ENCODE data around the gene EDEM2.

Gene EDEM2

DNA sequence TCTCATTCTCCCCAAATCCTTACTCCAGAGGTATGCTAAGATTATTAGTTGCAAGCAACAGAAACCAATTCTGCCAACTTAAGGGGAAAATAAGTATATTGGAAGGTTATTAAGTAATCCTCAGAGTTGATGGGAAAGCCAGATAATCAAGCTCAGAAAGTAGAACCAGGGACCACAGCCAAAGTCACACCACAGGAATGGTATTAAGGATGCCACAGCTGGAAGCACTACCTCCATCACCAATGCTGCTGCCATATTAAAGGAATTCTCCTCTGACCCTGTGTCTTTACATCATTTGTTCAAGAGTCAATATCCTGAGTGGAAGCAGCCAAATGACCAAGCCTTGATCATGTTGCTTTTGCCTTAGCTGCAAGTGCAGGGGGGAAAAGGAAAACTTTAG, 34.6 kb upstream of the EDEM2 start:
- Histone ChIP-seq H3K27ac (ENCODE audit: low read length) (no peak overlapping the region), H3K36me3 (ENCODE audit: control insufficient read depth, insufficient read depth, low read length) (no peaks in the 10 kb centered on the region), H3K27me3 (ENCODE audit: control insufficient read depth, insufficient read depth, low read length) (no peaks in the 10 kb centered on the region), H3K4me1 (ENCODE audit: control insufficient read depth, insufficient read depth, low read length) (no peaks in the 10 kb centered on the region), H3K9me3 (ENCODE audit: control insufficient read depth, insufficient read depth, low read length) (no peaks in the 10 kb centered on the region), H3K4me3 (ENCODE audit: low read length) (no peak overlapping the region)
- no peak for DNase-seq (ENCODE audit: low read depth, low spot score)

DNA sequence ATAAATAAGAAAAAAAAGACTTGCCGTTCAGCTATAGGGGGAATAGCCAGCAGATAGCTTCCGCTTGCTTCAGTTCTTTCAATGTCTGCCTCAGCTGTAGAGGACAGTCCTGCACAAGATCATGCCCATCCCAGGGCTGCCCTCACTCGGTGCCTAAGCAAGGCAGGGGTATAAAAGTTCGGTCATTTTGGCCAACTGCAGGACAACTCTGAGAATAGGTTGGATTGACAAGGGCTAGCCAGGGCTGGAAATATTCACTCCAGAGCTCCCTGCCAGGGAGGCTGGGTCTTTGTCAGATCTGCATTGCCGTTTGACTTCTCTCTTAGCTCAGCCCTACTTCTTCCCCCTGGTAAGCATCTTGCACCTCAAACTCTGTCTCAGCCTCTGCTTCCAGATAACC, 33.1 kb upstream of the EDEM2 start:
- no CpG with 5 or more reads among the region's 5 CpGs for WGBS (ENCODE audit: insufficient coverage, insufficient read length)

DNA sequence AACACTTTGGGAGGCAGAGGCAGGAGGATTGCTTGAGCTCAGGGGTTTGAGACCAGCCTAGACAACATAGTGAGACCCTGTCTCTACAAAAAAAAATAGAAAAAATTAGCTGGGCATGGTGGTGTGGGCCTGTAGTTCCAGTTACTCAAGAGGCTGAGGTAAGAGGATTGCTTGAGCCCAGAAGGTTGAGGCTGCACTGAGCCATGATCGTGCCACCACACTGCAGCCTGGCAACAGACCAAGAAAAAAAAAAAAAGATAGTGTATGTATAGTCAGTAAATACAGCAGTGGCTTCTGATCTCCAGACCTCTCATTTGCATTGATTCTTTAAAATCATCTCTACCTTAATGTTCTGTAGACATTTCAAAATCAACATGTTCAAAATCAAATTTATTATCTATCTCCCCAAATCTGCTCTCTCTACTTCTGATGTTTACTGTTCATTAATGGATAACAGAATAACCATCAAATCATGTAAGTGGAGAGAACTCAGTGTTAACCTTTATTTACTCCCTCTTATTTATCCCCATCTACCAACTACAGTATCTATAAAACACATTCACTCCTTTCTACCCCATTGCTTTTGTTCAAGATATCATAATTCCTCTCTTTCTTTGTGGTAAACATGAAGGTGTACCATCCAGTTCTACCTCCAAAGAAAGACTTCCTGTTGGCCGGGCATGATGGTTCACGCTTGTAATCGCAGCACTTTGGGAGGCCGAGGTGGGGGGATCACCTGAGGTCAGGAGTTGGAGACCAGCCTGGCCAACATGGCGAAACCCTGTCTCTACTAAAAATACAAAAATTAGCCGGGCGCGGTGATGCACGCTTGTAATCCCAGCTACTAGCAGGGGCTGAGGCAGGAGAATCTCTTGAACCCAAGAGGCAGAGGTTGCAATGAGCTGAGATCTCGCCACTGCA, 32.4 kb upstream of the EDEM2 start:
- no peak overlapping the region for H3K27ac ChIP-seq (ENCODE audit: low read length)
- no peaks in the 10 kb centered on the region for H3K9me3 ChIP-seq (ENCODE audit: control insufficient read depth, insufficient read depth, low read length)
- no CpG with 5 or more reads among the region's 11 CpGs for whole genome bisulfite sequencing (ENCODE audit: insufficient coverage, insufficient read length)
- H3K4me3 ChIP-seq (ENCODE audit: low read length) = no peak overlapping the region
- no peaks in the 10 kb centered on the region for H3K36me3 ChIP-seq (ENCODE audit: control insufficient read depth, insufficient read depth, low read length)
- H3K27me3 ChIP-seq (ENCODE audit: control insufficient read depth, insufficient read depth, low read length) = no peaks in the 10 kb centered on the region
- peaks cover 2% of the 10 kb centered on the region; the same call in 1 of the 2 replicates for H3K4me1 ChIP-seq (ENCODE audit: control insufficient read depth, insufficient read depth, low read length)
- DNase-seq (ENCODE audit: low read depth, low spot score) = no peak

More for the DNA sequence above, 33.1 kb upstream of the EDEM2 start:
- no peaks in the 10 kb centered on the region for H3K4me1 ChIP-seq (ENCODE audit: control insufficient read depth, insufficient read depth, low read length)
- no peaks in the 10 kb centered on the region for H3K9me3 ChIP-seq (ENCODE audit: control insufficient read depth, insufficient read depth, low read length)
- H3K36me3 ChIP-seq (ENCODE audit: control insufficient read depth, insufficient read depth, low read length) = no peaks in the 10 kb centered on the region
- no peak for DNase-seq (ENCODE audit: low read depth, low spot score)
- no peaks in the 10 kb centered on the region for H3K27me3 ChIP-seq (ENCODE audit: control insufficient read depth, insufficient read depth, low read length)
- H3K4me3 ChIP-seq (ENCODE audit: low read length) = no peak overlapping the region
- H3K27ac ChIP-seq (ENCODE audit: low read length) = no peak overlapping the region

DNA sequence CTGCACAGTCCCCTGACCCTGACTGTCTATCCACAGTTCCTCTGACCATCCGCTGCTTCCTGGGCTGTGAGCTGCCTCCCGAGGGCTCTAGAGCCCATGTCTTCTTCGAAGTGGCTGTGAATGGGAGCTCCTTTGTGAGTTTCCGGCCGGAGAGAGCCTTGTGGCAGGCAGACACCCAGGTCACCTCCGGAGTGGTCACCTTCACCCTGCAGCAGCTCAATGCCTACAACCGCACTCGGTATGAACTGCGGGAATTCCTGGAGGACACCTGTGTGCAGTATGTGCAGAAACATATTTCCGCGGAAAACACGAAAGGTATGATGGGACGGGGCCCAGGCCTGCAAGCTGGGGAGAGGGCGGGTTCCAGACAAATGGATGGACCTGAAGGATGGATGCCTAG, 29.0 kb upstream of the EDEM2 start:
- no CpG with 5 or more reads among the region's 14 CpGs for WGBS (ENCODE audit: insufficient coverage, insufficient read length)
- peaks cover 6% of the 10 kb centered on the region; the same call in 1 of the 2 replicates for H3K4me1 ChIP-seq (ENCODE audit: control insufficient read depth, insufficient read depth, low read length)
- no peaks in the 10 kb centered on the region for H3K9me3 ChIP-seq (ENCODE audit: control insufficient read depth, insufficient read depth, low read length)
- DNase-seq (ENCODE audit: low read depth, low spot score) = no peak
- H3K4me3 ChIP-seq (ENCODE audit: low read length) = no peak overlapping the region
- no peaks in the 10 kb centered on the region for H3K27me3 ChIP-seq (ENCODE audit: control insufficient read depth, insufficient read depth, low read length)
- H3K27ac ChIP-seq (ENCODE audit: low read length) = no peak overlapping the region
- H3K36me3 ChIP-seq (ENCODE audit: control insufficient read depth, insufficient read depth, low read length) = no peaks in the 10 kb centered on the region

DNA sequence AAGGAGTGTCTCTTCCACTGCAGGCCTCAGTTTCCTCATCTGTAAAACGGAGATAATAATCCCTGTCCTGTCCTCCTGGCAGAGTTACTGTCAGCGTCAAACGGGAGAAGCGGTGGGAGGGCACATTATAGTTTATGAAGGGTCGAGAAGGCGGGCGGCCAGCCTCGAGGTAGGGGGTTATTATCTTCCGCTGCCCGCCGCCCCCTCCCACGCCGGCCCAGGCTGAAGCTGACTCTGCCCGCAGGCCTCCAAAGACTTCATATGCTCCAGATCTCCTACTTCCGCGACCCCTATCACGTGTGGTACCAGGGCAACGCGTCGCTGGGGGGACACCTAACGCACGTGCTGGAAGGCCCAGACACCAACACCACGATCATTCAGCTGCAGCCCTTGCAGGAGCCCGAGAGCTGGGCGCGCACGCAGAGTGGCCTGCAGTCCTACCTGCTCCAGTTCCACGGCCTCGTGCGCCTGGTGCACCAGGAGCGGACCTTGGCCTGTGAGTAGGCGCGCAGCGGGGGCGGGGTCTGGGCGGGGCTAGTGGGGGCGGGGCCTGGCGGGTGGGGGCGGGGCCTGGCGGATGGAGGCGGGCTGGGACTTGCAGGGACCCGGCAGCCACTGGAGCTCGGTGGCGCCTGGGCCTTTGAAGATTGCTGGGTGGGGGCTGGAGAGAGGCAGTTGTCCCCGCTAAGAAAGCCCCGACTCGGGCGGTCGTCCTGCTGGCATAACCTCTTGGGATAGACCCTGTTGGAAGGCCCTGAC, 27.5 kb upstream of the EDEM2 start:
- Histone ChIP-seq H3K4me3 (ENCODE audit: low read length) (no peak overlapping the region), H3K4me1 (ENCODE audit: control insufficient read depth, insufficient read depth, low read length) (peaks cover 6% of the 10 kb centered on the region; the same call in 1 of the 2 replicates), H3K36me3 (ENCODE audit: control insufficient read depth, insufficient read depth, low read length) (no peaks in the 10 kb centered on the region), H3K9me3 (ENCODE audit: control insufficient read depth, insufficient read depth, low read length) (no peaks in the 10 kb centered on the region), H3K27ac (ENCODE audit: low read length) (no peak overlapping the region), H3K27me3 (ENCODE audit: control insufficient read depth, insufficient read depth, low read length) (no peaks in the 10 kb centered on the region)
- DNase-seq (ENCODE audit: low read depth, low spot score) = no peak
- no CpG with 5 or more reads among the region's 49 CpGs for WGBS (ENCODE audit: insufficient coverage, insufficient read length)

DNA sequence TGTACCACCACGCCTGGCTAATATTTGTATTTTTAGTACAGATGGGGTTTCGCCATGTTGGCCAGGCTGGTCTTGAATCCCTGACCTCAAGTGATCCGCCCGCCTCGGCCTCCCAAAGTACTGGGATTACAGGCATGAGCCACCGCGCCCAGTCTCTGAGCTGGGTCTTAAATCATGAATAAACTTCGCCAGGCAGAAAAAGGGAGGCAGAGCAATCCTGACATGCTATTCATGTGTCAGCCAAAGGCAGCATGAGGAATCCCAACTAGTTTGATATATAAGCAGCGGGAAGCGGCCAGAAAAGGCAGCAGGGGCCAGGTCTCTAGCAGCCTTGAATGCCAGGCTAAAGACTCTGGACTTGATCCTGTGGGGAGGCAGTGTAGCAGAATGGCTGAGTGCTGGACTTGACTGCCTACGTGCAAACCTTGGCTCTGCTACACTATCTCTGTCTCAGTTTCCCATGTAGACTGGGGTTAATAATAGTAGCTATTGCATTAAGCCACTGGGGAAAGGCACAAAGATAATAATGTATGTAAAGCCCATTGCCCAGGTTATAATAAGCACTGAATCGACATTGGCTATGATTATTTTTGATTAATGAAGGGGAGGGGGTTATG, 26.5 kb upstream of the EDEM2 start:
- H3K36me3 ChIP-seq (ENCODE audit: control insufficient read depth, insufficient read depth, low read length) = no peaks in the 10 kb centered on the region
- H3K9me3 ChIP-seq (ENCODE audit: control insufficient read depth, insufficient read depth, low read length) = no peaks in the 10 kb centered on the region
- no peak overlapping the region for H3K27ac ChIP-seq (ENCODE audit: low read length)
- no peak overlapping the region for H3K4me3 ChIP-seq (ENCODE audit: low read length)
- no peaks in the 10 kb centered on the region for H3K27me3 ChIP-seq (ENCODE audit: control insufficient read depth, insufficient read depth, low read length)
- peaks cover 6% of the 10 kb centered on the region; the same call in 1 of the 2 replicates for H3K4me1 ChIP-seq (ENCODE audit: control insufficient read depth, insufficient read depth, low read length)
- WGBS (ENCODE audit: insufficient coverage, insufficient read length) = no CpG with 5 or more reads among the region's 12 CpGs
- no peak for DNase-seq (ENCODE audit: low read depth, low spot score)

DNA sequence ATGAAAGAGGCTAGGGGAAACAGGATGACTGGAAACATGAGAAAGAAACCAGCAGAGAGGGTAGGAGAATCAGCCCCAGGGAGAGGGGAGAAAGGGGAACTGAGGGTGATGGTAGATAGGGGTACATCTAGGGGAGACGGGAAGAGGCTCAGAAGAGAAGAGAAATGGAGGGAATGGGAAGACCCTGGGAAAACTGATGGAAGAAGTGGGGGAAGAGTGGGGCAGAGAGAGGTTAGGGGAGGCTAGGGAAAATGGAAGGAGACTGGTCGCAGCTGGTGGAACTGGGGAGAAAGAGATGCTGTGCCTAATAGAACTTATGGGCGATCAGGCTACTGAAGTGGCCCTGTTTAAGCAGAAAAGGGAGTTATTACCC, 25.3 kb upstream of the EDEM2 start:
- peaks cover 6% of the 10 kb centered on the region; the same call in 1 of the 2 replicates for H3K4me1 ChIP-seq (ENCODE audit: control insufficient read depth, insufficient read depth, low read length)

DNA sequence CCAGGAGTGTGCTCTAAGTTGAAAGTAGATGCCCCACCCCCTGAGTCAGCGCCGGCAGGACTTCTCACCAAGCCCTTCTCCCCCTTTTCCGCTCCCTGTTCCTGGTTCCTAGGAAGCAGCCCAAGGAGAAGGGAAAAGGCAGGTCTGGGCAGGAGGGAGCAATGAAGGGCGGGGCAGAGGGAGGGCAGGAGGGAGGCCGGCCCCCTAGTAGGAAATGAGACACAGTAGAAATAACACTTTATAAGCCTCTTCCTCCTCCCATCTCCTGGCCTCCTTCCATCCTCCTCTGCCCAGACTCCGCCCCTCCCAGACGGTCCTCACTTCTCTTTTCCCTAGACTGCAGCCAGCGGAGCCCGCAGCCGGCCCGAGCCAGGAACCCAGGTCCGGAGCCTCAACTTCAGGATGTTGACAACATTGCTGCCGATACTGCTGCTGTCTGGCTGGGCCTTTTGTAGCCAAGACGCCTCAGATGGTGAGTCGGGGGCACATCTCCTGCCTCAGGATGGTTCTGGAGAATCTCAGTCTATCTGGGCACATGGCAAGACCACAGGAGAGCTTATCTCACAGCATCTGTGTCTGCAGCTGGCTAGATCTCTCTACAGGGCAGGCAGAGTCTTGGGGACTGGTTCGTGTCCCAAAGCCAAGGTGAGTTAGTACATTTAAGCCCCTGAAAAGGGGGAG, 24.8 kb upstream of the EDEM2 start, which contains the start of gene PROCR:
Gene PROCR (plus strand): TSS at position 320 of the 681 bp plus-strand sequence. CDS start 83 bp downstream, at position 403.
- Histone ChIP-seq H3K4me3 (ENCODE audit: low read length) (peak within 1 kb of the TSS; percentile 5; the same call in 1 of the 2 replicates), H3K27ac (ENCODE audit: low read length) (no peak within 1 kb of the TSS), H3K36me3 (ENCODE audit: control insufficient read depth, insufficient read depth, low read length) (no peaks in the 10 kb centered on the region), H3K4me1 (ENCODE audit: control insufficient read depth, insufficient read depth, low read length) (peaks cover 6% of the 10 kb centered on the region; the same call in 1 of the 2 replicates), H3K27me3 (ENCODE audit: control insufficient read depth, insufficient read depth, low read length) (no peaks in the 10 kb centered on the region), H3K9me3 (ENCODE audit: control insufficient read depth, insufficient read depth, low read length) (no peaks in the 10 kb centered on the region)
- no CpG with 5 or more reads among the region's 16 CpGs for WGBS (ENCODE audit: insufficient coverage, insufficient read length)
- DNase-seq (ENCODE audit: low read depth, low spot score) = peak; percentile 50

More for the DNA sequence above, 25.3 kb upstream of the EDEM2 start:
- no peak for DNase-seq (ENCODE audit: low read depth, low spot score)
- no peaks in the 10 kb centered on the region for H3K36me3 ChIP-seq (ENCODE audit: control insufficient read depth, insufficient read depth, low read length)
- no peak overlapping the region; the same call in 1 of the 2 replicates for H3K4me3 ChIP-seq (ENCODE audit: low read length)
- H3K27ac ChIP-seq (ENCODE audit: low read length) = no peak overlapping the region
- H3K27me3 ChIP-seq (ENCODE audit: control insufficient read depth, insufficient read depth, low read length) = no peaks in the 10 kb centered on the region
- no CpG with 5 or more reads among the region's 3 CpGs for WGBS (ENCODE audit: insufficient coverage, insufficient read length)
- H3K9me3 ChIP-seq (ENCODE audit: control insufficient read depth, insufficient read depth, low read length) = no peaks in the 10 kb centered on the region

DNA sequence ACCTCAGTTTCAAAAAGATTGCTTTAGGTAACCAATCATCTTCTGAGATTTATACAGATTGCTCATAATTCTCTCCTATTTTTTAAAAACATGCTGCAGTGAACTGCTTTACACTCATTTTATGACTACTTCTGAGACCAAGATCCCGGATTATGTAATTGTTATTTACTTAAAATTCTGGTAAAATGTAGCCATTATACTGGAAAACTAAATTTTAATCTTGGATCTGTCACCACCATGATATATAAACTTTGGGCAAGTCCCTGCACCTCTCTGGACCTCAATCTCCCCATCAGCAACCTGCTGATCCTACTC, 24.3 kb upstream of the EDEM2 start:
- no peaks in the 10 kb centered on the region for H3K9me3 ChIP-seq (ENCODE audit: control insufficient read depth, insufficient read depth, low read length)
- no peak overlapping the region for H3K27ac ChIP-seq (ENCODE audit: low read length)
- H3K27me3 ChIP-seq (ENCODE audit: control insufficient read depth, insufficient read depth, low read length) = no peaks in the 10 kb centered on the region
- H3K36me3 ChIP-seq (ENCODE audit: control insufficient read depth, insufficient read depth, low read length) = no peaks in the 10 kb centered on the region
- no CpG with 5 or more reads among the region's 1 CpG for WGBS (ENCODE audit: insufficient coverage, insufficient read length)
- H3K4me3 ChIP-seq (ENCODE audit: low read length) = no peak overlapping the region
- no peak for DNase-seq (ENCODE audit: low read depth, low spot score)
- H3K4me1 ChIP-seq (ENCODE audit: control insufficient read depth, insufficient read depth, low read length) = peaks cover 8% of the 10 kb centered on the region

Measured in iPS DF 6.9 (cell line).